Fibroblast of villous mesenchyme (primary cell): Measurements from ENCODE around the gene TBC1D16. TPM values are rescaled to one million over a fixed set of nuclear protein-coding genes. Genes with fewer than 3 reads are reported as not detected.
"Not testable (repeated sequence)": the region's sequence is repeated elsewhere in the genome, so short reads cannot be mapped to it uniquely, and the experiment has no call there.

ENCODE experiments used
- DNase-seq: peaks from one replicate; pipeline ENCODE4 v3.0.0-alpha.2; 2010; ENCODE audit warnings: low read depth
- H3K4me3 ChIP-seq: 2 replicates; pipeline ENCODE4 v1.5.1; 2011; ENCODE audit warnings: low read depth, mild to moderate bottlenecking, low read length
- CTCF ChIP-seq: IDR thresholded peaks from 2 replicates; pipeline ENCODE4 v1.5.1; 2012; ENCODE audit warnings: low read depth, mild to moderate bottlenecking, low read length; ENCODE audit not compliant: insufficient read depth
- total RNA-seq: library from RNA; depleted of rRNA; stranded (reverse); fragments of >200 nt; gene quantifications from 2 replicates; pipeline ENCODE4 v1.2.3, GENCODE V29; 2012

The TBC1D16 gene
- total RNA-seq, 1 donor = 32.8 TPM

- no peak for TF ChIP-seq CTCF
- H3K4me3 ChIP-seq = no peak overlapping the region
- DNase-seq = no peak
Observed at GRCh38 chr17:80051681-80052080, 16.0 kb upstream of the TBC1D16 start.

- H3K4me3 ChIP-seq = no peak overlapping the region
- no peak for TF ChIP-seq CTCF
- no peak for DNase-seq
Observed at GRCh38 chr17:80050706-80051105, 15.0 kb upstream of the TBC1D16 start.

GRCh38 chr17:80049986-80050385 lies 14.3 kb upstream of the TBC1D16 start:
- H3K4me3 ChIP-seq = no peak overlapping the region
- no peak for DNase-seq
- no peak for TF ChIP-seq CTCF

- no peak overlapping the region for H3K4me3 ChIP-seq
- TF ChIP-seq CTCF = no peak
- no peak for DNase-seq
Observed at GRCh38 chr17:80047176-80047575, 11.5 kb upstream of the TBC1D16 start.

GRCh38 chr17:80046709-80047108 lies 11.0 kb upstream of the TBC1D16 start:
- DNase-seq, H3K4me3 ChIP-seq: not testable (repeated sequence)

- TF ChIP-seq CTCF = no peak
- no peak overlapping the region for H3K4me3 ChIP-seq
- no peak for DNase-seq
Observed at GRCh38 chr17:80045703-80046102, 10.0 kb upstream of the TBC1D16 start.

- no peak for DNase-seq
- no peak overlapping the region for H3K4me3 ChIP-seq
- TF ChIP-seq CTCF = no peak
Observed at GRCh38 chr17:80043963-80044362, 8.3 kb upstream of the TBC1D16 start.
